ENCODE measurements around the gene CBR1. TPM values are rescaled to one million over a fixed set of nuclear protein-coding genes. Genes with fewer than 3 reads are reported as not detected.

CBR1 gene
- total and polyA plus RNA-seq, 10 of the 15 experiments (the other 5 are each of a cell fraction or from before 2014, with no cell fraction given): 16.9 to 138 (median 57.4) TPM

DNA sequence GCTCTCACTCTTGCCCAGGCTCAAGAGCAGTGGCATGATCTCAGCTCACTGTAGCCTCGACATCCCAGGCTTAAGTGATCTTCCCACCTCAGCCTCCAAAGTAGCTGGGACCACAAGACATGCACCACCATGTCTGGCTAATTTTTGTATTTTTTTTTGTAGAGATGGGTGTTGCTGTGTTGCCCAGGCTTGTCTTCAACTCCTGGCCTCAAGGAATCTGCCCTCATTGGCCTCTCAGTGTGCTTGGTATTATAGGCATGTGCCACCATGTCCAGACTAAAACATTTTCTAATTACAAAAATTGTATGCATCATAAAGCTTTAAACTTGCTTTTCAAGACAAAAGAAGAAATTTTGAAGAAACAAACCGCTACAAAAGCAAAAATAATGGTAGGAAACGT, 20.1 kb downstream of the CBR1 start:
- WGBS (ENCODE audit: insufficient coverage, insufficient replicate concordance, low lambda C conversion rate, missing lambda C conversion rate): 0% methylated on average over 3 of the region's 3 CpGs

GRCh38 chr21:36092681-36093080, 22.9 kb downstream of the CBR1 start:
- H3K4me2 ChIP-seq (ENCODE audit: control insufficient read depth, insufficient read depth): no peak overlapping the region
- DNase-seq (ENCODE audit: low read depth, low spot score): no peak
- ChIA-PET SMC1A (ENCODE audit: uncharacterized antibody, unreplicated experiment) (interaction anchor here (1.3 kb wide), 1 partner anchor 9 kb away, joined by 4 read pairs; no protein-coding TSS in a partner anchor), POLR2A (no interaction called here), RAD21 (ENCODE audit: unreplicated experiment) (no interaction called here), CTCF (interaction anchor here (1.2 kb wide), 1 partner anchor 32 kb away, joined by 3 read pairs; the partner anchor contains the start of gene SETD4)
- H3K79me2 ChIP-seq (ENCODE audit: control insufficient read depth, insufficient read depth, low read length): no peaks in the 10 kb centered on the region
- H3K36me3 ChIP-seq (ENCODE audit: control insufficient read depth in 2 of 2, insufficient read depth in 2 of 2, low read length in 1 of 2): no peaks in the 10 kb centered on the region
- H3K27me3 ChIP-seq (replicated peaks in 1 of 2; ENCODE audit: control insufficient read depth in 2 of 2, insufficient read depth in 2 of 2, low read length in 1 of 2): no peaks in the 10 kb centered on the region
- peaks cover 13% of the 10 kb centered on the region; the same call in 2 of the 3 replicates for H3K9me3 ChIP-seq (replicated peaks; ENCODE audit: control insufficient read depth, insufficient read depth, low read length)
- H3K27ac ChIP-seq (ENCODE audit: control insufficient read depth, insufficient read depth): no peak overlapping the region
- H3K4me3 ChIP-seq: no peak overlapping the region
- H3K4me1 ChIP-seq (ENCODE audit: control insufficient read depth, insufficient read depth, low read length): no peaks in the 10 kb centered on the region
- ATAC-seq: no peak
- H4K20me1 ChIP-seq (ENCODE audit: control insufficient read depth, insufficient read depth): no peaks in the 10 kb centered on the region
- in situ Hi-C loops (cut with MboI): no loop called here
- intact Hi-C loops (cut with micrococcal nuclease; ENCODE audit: unreplicated experiment): no loop called here
- no peak overlapping the region for H3K9ac ChIP-seq (ENCODE audit: control insufficient read depth, insufficient read depth, low read length)
- BruUV-seq (replicated peaks): no TSS peak
- H2AFZ ChIP-seq (ENCODE audit: control insufficient read depth, low read depth, low read length): no peak overlapping the region
- FAIRE-seq: no peak
- TF ChIP-seq HDAC2 (IDR thresholded peaks at IDR 0.05) (no peak), ETV6 (conservative IDR thresholded peaks at IDR 0.05 in 1 of 2, IDR thresholded peaks at IDR 0.05 in 1 of 2; ENCODE audit: borderline replicate concordance in 1 of 2, low read depth in 1 of 2) (no peak), WRNIP1 (IDR thresholded peaks at IDR 0.05; ENCODE audit: borderline replicate concordance, low read depth, low read length) (no peak), ZBTB4 (CRISPR knock-in tag; IDR thresholded peaks at IDR 0.05) (no peak), DPF2 (IDR thresholded peaks at IDR 0.05) (no peak), SREBF1 (IDR thresholded peaks at IDR 0.05; ENCODE audit: low read length) (no peak), KDM1A (IDR thresholded peaks at IDR 0.05; ENCODE audit: borderline replicate concordance) (no peak), RBBP5 (conservative IDR thresholded peaks at IDR 0.05) (no peak), JUNB (IDR thresholded peaks at IDR 0.05) (no peak), ATF7 (IDR thresholded peaks at IDR 0.05; ENCODE audit: low read depth) (no peak), SMAD1 (IDR thresholded peaks at IDR 0.05; ENCODE audit: low read depth, partially characterized antibody) (no peak), CBX3 (IDR thresholded peaks at IDR 0.05; ENCODE audit: borderline replicate concordance, low read depth) (no peak), PAX8 (IDR thresholded peaks at IDR 0.05) (no peak)
- TF ChIP-seq, protein P1, sequence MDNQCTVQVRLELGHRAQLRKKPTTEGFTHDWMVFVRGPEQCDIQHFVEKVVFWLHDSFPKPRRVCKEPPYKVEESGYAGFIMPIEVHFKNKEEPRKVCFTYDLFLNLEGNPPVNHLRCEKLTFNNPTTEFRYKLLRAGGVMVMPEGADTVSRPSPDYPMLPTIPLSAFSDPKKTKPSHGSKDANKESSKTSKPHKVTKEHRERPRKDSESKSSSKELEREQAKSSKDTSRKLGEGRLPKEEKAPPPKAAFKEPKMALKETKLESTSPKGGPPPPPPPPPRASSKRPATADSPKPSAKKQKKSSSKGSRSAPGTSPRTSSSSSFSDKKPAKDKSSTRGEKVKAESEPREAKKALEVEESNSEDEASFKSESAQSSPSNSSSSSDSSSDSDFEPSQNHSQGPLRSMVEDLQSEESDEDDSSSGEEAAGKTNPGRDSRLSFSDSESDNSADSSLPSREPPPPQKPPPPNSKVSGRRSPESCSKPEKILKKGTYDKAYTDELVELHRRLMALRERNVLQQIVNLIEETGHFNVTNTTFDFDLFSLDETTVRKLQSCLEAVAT (IDR thresholded peaks at IDR 0.05): no peak

More for the DNA sequence above, 20.1 kb downstream of the CBR1 start:
- no peak for DNase-seq (ENCODE audit: low read depth, low spot score)
- H3K9me3 ChIP-seq (replicated peaks; ENCODE audit: control insufficient read depth, insufficient read depth, low read length): peaks cover 11% of the 10 kb centered on the region; the same call in 2 of the 3 replicates
- no peaks in the 10 kb centered on the region for H3K36me3 ChIP-seq (ENCODE audit: control insufficient read depth in 2 of 2, insufficient read depth in 2 of 2, low read length in 1 of 2)
- no peaks in the 10 kb centered on the region for H3K4me1 ChIP-seq (ENCODE audit: control insufficient read depth, insufficient read depth, low read length)
- no peak overlapping the region for H3K9ac ChIP-seq (ENCODE audit: control insufficient read depth, insufficient read depth, low read length)
- ChIA-PET SMC1A (ENCODE audit: uncharacterized antibody, unreplicated experiment) (no interaction called here), CTCF (interaction anchor here (0.6 to 0.7 kb wide), 2 partner anchors 22 to 390 kb away, joined by 3 read pairs; no protein-coding TSS in a partner anchor), RAD21 (ENCODE audit: unreplicated experiment) (no interaction called here), POLR2A (no interaction called here)
- TF ChIP-seq ATF7 (IDR thresholded peaks at IDR 0.05; ENCODE audit: low read depth) (no peak), HDGF (IDR thresholded peaks at IDR 0.05) (no peak), ZNF207 (IDR thresholded peaks at IDR 0.05; ENCODE audit: borderline replicate concordance) (no peak), MEF2B (IDR thresholded peaks at IDR 0.05; ENCODE audit: partially characterized antibody, poor library complexity, severe bottlenecking) (no peak)
- no TSS peak for BruUV-seq (replicated peaks)
- no peak overlapping the region for H3K27ac ChIP-seq (ENCODE audit: control insufficient read depth, insufficient read depth)
- no peak overlapping the region for H3K4me2 ChIP-seq (ENCODE audit: control insufficient read depth, insufficient read depth)
- no peaks in the 10 kb centered on the region for H3K79me2 ChIP-seq (ENCODE audit: control insufficient read depth, insufficient read depth, low read length)
- H3K4me3 ChIP-seq: no peak overlapping the region
- intact Hi-C loops (cut with micrococcal nuclease; ENCODE audit: unreplicated experiment) (no loop called here), in situ Hi-C loops (cut with MboI) (no loop called here)
- FAIRE-seq: no peak
- ATAC-seq: no peak
- no peaks in the 10 kb centered on the region for H4K20me1 ChIP-seq (ENCODE audit: control insufficient read depth, insufficient read depth)
- no peaks in the 10 kb centered on the region for H3K27me3 ChIP-seq (replicated peaks in 1 of 2; ENCODE audit: control insufficient read depth in 2 of 2, insufficient read depth in 2 of 2, low read length in 1 of 2)
- H2AFZ ChIP-seq (ENCODE audit: control insufficient read depth, low read depth, low read length): no peak overlapping the region
